Measurements from ENCODE around the gene SLC25A20. TPM values are rescaled to one million over a fixed set of nuclear protein-coding genes. Genes with fewer than 3 reads are reported as not detected.

Gene SLC25A20
- polyA plus RNA-seq, 1 donor from 2014 or later = 7.1 TPM

- H3K9me2 ChIP-seq (ENCODE audit: insufficient read depth, low read length) = no peaks in the 10 kb centered on the region
- H3K4me3 ChIP-seq (ENCODE audit: low read length) = no peak overlapping the region
- H3K27ac ChIP-seq (ENCODE audit: low read length) = no peak overlapping the region
- no peaks in the 10 kb centered on the region for H3K27me3 ChIP-seq (ENCODE audit: insufficient read depth, low read depth, low read length)
- no peak for TF ChIP-seq CTCF (IDR thresholded peaks at IDR 0.05; ENCODE audit: poor library complexity, severe bottlenecking)
- no peak for TF ChIP-seq MXI1 (conservative IDR thresholded peaks at IDR 0.05; ENCODE audit: poor library complexity, severe bottlenecking)
- no peak for TF ChIP-seq RAD21 (conservative IDR thresholded peaks at IDR 0.05)
- no peak for TF ChIP-seq EZH2 (IDR thresholded peaks at IDR 0.05; ENCODE audit: borderline replicate concordance, insufficient read depth, low read length, poor library complexity, severe bottlenecking)
- no peak for TF ChIP-seq REST (IDR thresholded peaks at IDR 0.05; ENCODE audit: borderline replicate concordance)
- TF ChIP-seq EP300 (conservative IDR thresholded peaks at IDR 0.05; ENCODE audit: poor library complexity, severe bottlenecking) = no peak
- no peak for TF ChIP-seq TAF1 (IDR thresholded peaks at IDR 0.05; ENCODE audit: low read depth)
- TF ChIP-seq POLR2AphosphoS5 (IDR thresholded peaks at IDR 0.05) = no peak
- no peak for TF ChIP-seq SMC3 (conservative IDR thresholded peaks at IDR 0.05; ENCODE audit: poor library complexity)
- no peaks in the 10 kb centered on the region for H3K9me3 ChIP-seq (ENCODE audit: low read length)
- H3K4me2 ChIP-seq (ENCODE audit: low read length) = no peak overlapping the region
- no peak overlapping the region for H3K9ac ChIP-seq (ENCODE audit: low read length)
- no peaks in the 10 kb centered on the region for H3F3A ChIP-seq (ENCODE audit: insufficient read depth, low read length, poor library complexity, severe bottlenecking)
- H2AFZ ChIP-seq (ENCODE audit: low read depth, low read length) = no peak overlapping the region
- H3K79me2 ChIP-seq (replicated peaks; ENCODE audit: insufficient read depth, low read length) = peaks cover 42% of the 10 kb centered on the region
- peaks cover 5% of the 10 kb centered on the region for H3K36me3 ChIP-seq (ENCODE audit: insufficient read depth, low read length)
- no peaks in the 10 kb centered on the region for H4K20me1 ChIP-seq (ENCODE audit: insufficient read depth)
Measured at GRCh38 chr3:48934333-48934991, 35.8 kb upstream of the SLC25A20 start.

GRCh38 chr3:48931944-48932580, 33.4 kb upstream of the SLC25A20 start:
- H3K27ac ChIP-seq (ENCODE audit: low read length) = no peak overlapping the region
- H3K27me3 ChIP-seq (ENCODE audit: insufficient read depth, low read depth, low read length) = no peaks in the 10 kb centered on the region
- no peak overlapping the region for H3K9ac ChIP-seq (ENCODE audit: low read length)
- no peaks in the 10 kb centered on the region for H3K9me3 ChIP-seq (ENCODE audit: low read length)
- H3F3A ChIP-seq (ENCODE audit: insufficient read depth, low read length, poor library complexity, severe bottlenecking) = no peaks in the 10 kb centered on the region
- H3K9me2 ChIP-seq (ENCODE audit: insufficient read depth, low read length) = no peaks in the 10 kb centered on the region
- H3K36me3 ChIP-seq (ENCODE audit: insufficient read depth, low read length) = peaks cover 15% of the 10 kb centered on the region
- peaks cover 57% of the 10 kb centered on the region for H3K79me2 ChIP-seq (replicated peaks; ENCODE audit: insufficient read depth, low read length)
- no peak overlapping the region for H3K4me2 ChIP-seq (ENCODE audit: low read length)
- H4K20me1 ChIP-seq (ENCODE audit: insufficient read depth) = no peaks in the 10 kb centered on the region
- no peak overlapping the region for H3K4me3 ChIP-seq (ENCODE audit: low read length)
- no peak overlapping the region for H2AFZ ChIP-seq (ENCODE audit: low read depth, low read length)
- TF ChIP-seq EZH2 (IDR thresholded peaks at IDR 0.05; ENCODE audit: borderline replicate concordance, insufficient read depth, low read length, poor library complexity, severe bottlenecking) (no peak), TAF1 (IDR thresholded peaks at IDR 0.05; ENCODE audit: low read depth) (no peak), EP300 (conservative IDR thresholded peaks at IDR 0.05; ENCODE audit: poor library complexity, severe bottlenecking) (no peak)
